OCI-LY3 (cell line): ENCODE data around the gene IGSF22.

Experiments used
- H2AFZ ChIP-seq: fragments of 200-600, 300-600 bp; shearing (Covaris generic); 2 replicates; pipeline ENCODE4 v1.6.0; 2014; ENCODE audit warnings: antibody characterized with exemption, low read depth, low read length
- H3K27ac ChIP-seq: fragments of 200-600, 300-600 bp; sonication (generic); 2 replicates; pipeline ENCODE4 v1.5.1; 2014; ENCODE audit warnings: mild to moderate bottlenecking, low read length, moderate library complexity, mixed read lengths
- H3K27me3 ChIP-seq: fragments of 200-600, 300-600 bp; sonication (generic); 2 replicates; pipeline ENCODE4 v1.6.1; 2014; ENCODE audit warnings: low read depth, low read length, mixed read lengths
- H3K36me3 ChIP-seq: fragments of 200-600, 300-600 bp; sonication (generic); replicated peaks from 2 replicates; pipeline ENCODE3; 2014; ENCODE audit warnings: low read depth, low read length, mixed read lengths
- H3K4me1 ChIP-seq: fragments of 300-600, 200-600 bp; sonication (generic); 2 replicates; pipeline ENCODE4 v1.6.1; 2014; ENCODE audit warnings: low read length, mixed read lengths
- H3K4me2 ChIP-seq: fragments of 200-600, 300-600 bp; sonication (generic); 2 replicates; pipeline ENCODE4 v1.6.1; 2014; ENCODE audit warnings: low read length, mixed read lengths
- H3K4me3 ChIP-seq: fragments of 300-600, 200-600 bp; sonication (generic); 2 replicates; pipeline ENCODE4 v1.5.1; 2014; ENCODE audit warnings: antibody characterized with exemption, mild to moderate bottlenecking, low read length, moderate library complexity
- H3K79me2 ChIP-seq: fragments of 300-600, 200-600 bp; shearing (Covaris generic); 2 replicates; pipeline ENCODE4 v1.6.1; 2014; ENCODE audit warnings: mild to moderate bottlenecking, low read length, mixed read lengths
- H3K9ac ChIP-seq: fragments of 300-600, 200-600 bp; shearing (Covaris generic); 2 replicates; pipeline ENCODE4 v1.6.0; 2014; ENCODE audit warnings: mild to moderate bottlenecking, low read length, moderate library complexity
- H3K9me3 ChIP-seq: fragments of 200-600, 300-600 bp; shearing (Covaris generic); 2 replicates; pipeline ENCODE4 v1.6.1; 2014; ENCODE audit warnings: low read length, mixed read lengths; ENCODE audit not compliant: insufficient read depth
- H4K20me1 ChIP-seq: fragments of 200-600, 300-600 bp; sonication (generic); 2 replicates; pipeline ENCODE4 v1.6.1; 2016; ENCODE audit warnings: low read length, mixed read lengths; ENCODE audit not compliant: insufficient read depth
- CTCF ChIP-seq: fragments of 200-600, 300-600 bp; sonication (generic); IDR thresholded peaks from 2 replicates; pipeline ENCODE4 v1.5.1; 2014; ENCODE audit warnings: antibody characterized with exemption, low read length, low read depth
- EZH2phosphoT487 ChIP-seq: fragments of 200-600 bp; shearing (Covaris generic); IDR thresholded peaks from 2 replicates; pipeline ENCODE4 v1.6.1; 2018; ENCODE audit warnings: antibody characterized with exemption, mixed run types, low read depth

The IGSF22 gene

GRCh38 chr11:18772211-18772610 is 46.2 kb upstream of the IGSF22 start:
- TF ChIP-seq CTCF: no peak
- TF ChIP-seq EZH2phosphoT487: no peak
- Histone ChIP-seq H3K79me2 (no peaks in the 10 kb centered on the region), H3K27ac (no peak overlapping the region), H3K9ac (no peak overlapping the region), H3K4me1 (peaks cover 25% of the 10 kb centered on the region), H4K20me1 (no peaks in the 10 kb centered on the region), H3K36me3 (no peaks in the 10 kb centered on the region), H3K27me3 (peaks cover 29% of the 10 kb centered on the region), H3K4me2 (no peak overlapping the region), H2AFZ (no peak overlapping the region), H3K4me3 (no peak overlapping the region), H3K9me3 (no peaks in the 10 kb centered on the region)

- Histone ChIP-seq H3K9ac (no peak overlapping the region), H3K27ac (no peak overlapping the region), H3K4me2 (no peak overlapping the region), H3K9me3 (no peaks in the 10 kb centered on the region), H3K27me3 (peaks cover 36% of the 10 kb centered on the region), H3K4me1 (peaks cover 25% of the 10 kb centered on the region), H2AFZ (no peak overlapping the region), H3K36me3 (no peaks in the 10 kb centered on the region), H3K79me2 (no peaks in the 10 kb centered on the region), H3K4me3 (no peak overlapping the region), H4K20me1 (no peaks in the 10 kb centered on the region)
- TF ChIP-seq EZH2phosphoT487: no peak
Observed at GRCh38 chr11:18771266-18772035, 45.5 kb upstream of the IGSF22 start.

- no peaks in the 10 kb centered on the region for H3K9me3 ChIP-seq
- no peak overlapping the region for H2AFZ ChIP-seq
- H3K79me2 ChIP-seq: no peaks in the 10 kb centered on the region
- H3K4me1 ChIP-seq: peaks cover 25% of the 10 kb centered on the region
- H4K20me1 ChIP-seq: no peaks in the 10 kb centered on the region
- no peak overlapping the region for H3K4me2 ChIP-seq
- no peak overlapping the region for H3K4me3 ChIP-seq
- no peaks in the 10 kb centered on the region for H3K36me3 ChIP-seq
- TF ChIP-seq CTCF (no peak), EZH2phosphoT487 (no peak)
- H3K27ac ChIP-seq: no peak overlapping the region
- H3K27me3 ChIP-seq: peaks cover 44% of the 10 kb centered on the region
- H3K9ac ChIP-seq: no peak overlapping the region
Observed at GRCh38 chr11:18770479-18771125, 44.6 kb upstream of the IGSF22 start.

GRCh38 chr11:18769802-18770456 is 43.9 kb upstream of the IGSF22 start:
- Histone ChIP-seq H3K36me3 (no peaks in the 10 kb centered on the region), H2AFZ (no peak overlapping the region), H3K4me2 (no peak overlapping the region), H3K4me1 (peaks cover 25% of the 10 kb centered on the region), H3K9me3 (no peaks in the 10 kb centered on the region), H3K4me3 (no peak overlapping the region), H3K27ac (no peak overlapping the region), H3K79me2 (no peaks in the 10 kb centered on the region), H3K9ac (no peak overlapping the region), H4K20me1 (no peaks in the 10 kb centered on the region), H3K27me3 (peaks cover 50% of the 10 kb centered on the region)
- TF ChIP-seq EZH2phosphoT487 (no peak), CTCF (no peak)
